CD4-positive, CD25-positive, alpha-beta regulatory T cell (primary cell): ENCODE results near the gene TACR1. TPM values are rescaled to one million over a fixed set of nuclear protein-coding genes. Genes with fewer than 3 reads are reported as not detected.

Experiments
- ATAC-seq, 2 donors: fragments of 150-1000 bp; cut with Tn5 transposase; one replicate each; pipeline ENCODE4 v1.10.0; 2021; ENCODE audit warnings: low read depth in 2 of 2, moderate number of reproducible peaks in 2 of 2, moderate library complexity in 1 of 2
- DNase-seq, 3 donors: peaks; one replicate each; pipeline versions ENCODE4 v3.0.0 to v3.0.0-alpha.2; 2012 to 2022; ENCODE audit warnings: mixed read lengths in 1 of 3
- H3K27ac ChIP-seq: one replicate; pipeline ENCODE4 v1.7.0; 2013; ENCODE audit warnings: mild to moderate bottlenecking, low read length; ENCODE audit not compliant: insufficient read depth, poor library complexity, severe bottlenecking
- H3K27me3 ChIP-seq: one replicate; pipeline ENCODE4 v1.7.0; 2013; ENCODE audit warnings: low read length; ENCODE audit not compliant: control insufficient read depth, insufficient read depth
- H3K36me3 ChIP-seq: one replicate; pipeline ENCODE4 v1.7.0; 2013; ENCODE audit warnings: mild to moderate bottlenecking, low read length, moderate library complexity; ENCODE audit not compliant: control insufficient read depth, insufficient read depth
- H3K4me1 ChIP-seq: 2 replicates; pipeline ENCODE4 v1.7.0; 2013; ENCODE audit warnings: mild to moderate bottlenecking, low read length; ENCODE audit not compliant: insufficient read depth, control insufficient read depth, poor library complexity, severe bottlenecking
- H3K4me3 ChIP-seq: one replicate; pipeline ENCODE4 v1.7.0; 2013; ENCODE audit warnings: low read depth, mild to moderate bottlenecking, low read length, moderate library complexity
- H3K9me3 ChIP-seq, 2 experiments: 1 replicate in 1 of 2; 2 replicates in 1 of 2; pipeline ENCODE4 v1.7.0; 2013; ENCODE audit warnings: low read length in 2 of 2, mild to moderate bottlenecking in 1 of 2, moderate library complexity in 1 of 2; ENCODE audit not compliant: control insufficient read depth in 2 of 2
- H3K27ac Mint-ChIP-seq, 3 donors: one replicate each; pipeline ENCODE4 v1.8.0; 2020 to 2022; ENCODE audit warnings: mild to moderate bottlenecking in 3 of 3, mixed read lengths in 3 of 3, moderate library complexity in 2 of 3
- H3K27me3 Mint-ChIP-seq: one replicate; pipeline ENCODE4 v1.8.0; 2022; ENCODE audit warnings: mild to moderate bottlenecking, mixed read lengths
- H3K36me3 Mint-ChIP-seq: one replicate; pipeline ENCODE4 v1.8.0; 2020; ENCODE audit warnings: mixed read lengths
- H3K4me1 Mint-ChIP-seq, 4 donors: one replicate each; pipeline ENCODE4 v1.8.0; 2020 to 2022; ENCODE audit warnings: mixed read lengths in 4 of 4, mild to moderate bottlenecking in 1 of 4
- H3K4me3 Mint-ChIP-seq, 4 donors: one replicate each; pipeline ENCODE4 v1.8.0; 2020 to 2022; ENCODE audit warnings: mild to moderate bottlenecking in 4 of 4, mixed read lengths in 4 of 4, moderate library complexity in 3 of 4
- H3K9me3 Mint-ChIP-seq, 7 donors: one replicate each; pipeline ENCODE4 v1.8.0; 2020 to 2022; ENCODE audit warnings: mixed read lengths in 7 of 7, mild to moderate bottlenecking in 3 of 7, moderate library complexity in 2 of 7
- polyA plus RNA-seq, 4 donors: library from polyadenylated mRNA; unstranded; fragments of 300-500 nt; fragmentation: Illumina TruSeq; gene quantifications; one replicate each; pipeline ENCODE4 v1.2.3, GENCODE V29; 2021
- total RNA-seq: library from RNA; stranded (reverse); gene quantifications from one replicate; pipeline ENCODE4 v1.2.3, GENCODE V29; 2022

The TACR1 gene
- total and polyA plus RNA-seq, 5 donors from 2014 or later = 0.09 TPM; not detected in 4

DNA sequence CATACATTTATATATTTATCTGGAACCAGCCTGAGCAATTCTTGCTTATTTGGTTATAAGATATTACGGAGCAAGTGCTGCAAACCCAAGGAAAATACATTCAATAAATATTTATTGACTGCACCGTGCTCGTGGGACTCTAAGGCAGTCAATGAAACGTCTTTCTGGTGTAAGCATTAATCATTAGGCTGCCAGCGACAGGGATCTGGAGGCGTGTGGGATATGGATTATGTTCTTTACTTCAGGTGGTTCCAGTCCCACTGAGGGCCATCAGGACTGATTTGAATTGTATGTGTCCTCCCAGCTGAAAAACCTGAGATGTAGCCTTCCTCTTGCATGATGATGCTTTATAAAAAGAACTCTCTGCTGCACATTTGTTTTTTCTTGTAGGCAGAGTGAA is 75.4 kb downstream of the TACR1 start:
- Histone ChIP-seq H3K9me3 (no peaks in the 10 kb centered on the region), H3K36me3 (no peaks in the 10 kb centered on the region), H3K27ac (no peak overlapping the region), H3K27me3 (no peaks in the 10 kb centered on the region), H3K4me3 (no peak overlapping the region), H3K4me1 (no peaks in the 10 kb centered on the region)
- ATAC-seq (no peak), DNase-seq (no peak)
- peaks cover 6% of the 10 kb centered on the region for H3K36me3 Mint-ChIP-seq
- H3K4me1 Mint-ChIP-seq = no peaks in the 10 kb centered on the region
- no peaks in the 10 kb centered on the region for H3K27me3 Mint-ChIP-seq
- peaks cover 0 to 2% (median 0%) of the 10 kb centered on the region in 7 donors for H3K9me3 Mint-ChIP-seq
- H3K4me3 Mint-ChIP-seq = no peak overlapping the region
- H3K27ac Mint-ChIP-seq = no peak overlapping the region

DNA sequence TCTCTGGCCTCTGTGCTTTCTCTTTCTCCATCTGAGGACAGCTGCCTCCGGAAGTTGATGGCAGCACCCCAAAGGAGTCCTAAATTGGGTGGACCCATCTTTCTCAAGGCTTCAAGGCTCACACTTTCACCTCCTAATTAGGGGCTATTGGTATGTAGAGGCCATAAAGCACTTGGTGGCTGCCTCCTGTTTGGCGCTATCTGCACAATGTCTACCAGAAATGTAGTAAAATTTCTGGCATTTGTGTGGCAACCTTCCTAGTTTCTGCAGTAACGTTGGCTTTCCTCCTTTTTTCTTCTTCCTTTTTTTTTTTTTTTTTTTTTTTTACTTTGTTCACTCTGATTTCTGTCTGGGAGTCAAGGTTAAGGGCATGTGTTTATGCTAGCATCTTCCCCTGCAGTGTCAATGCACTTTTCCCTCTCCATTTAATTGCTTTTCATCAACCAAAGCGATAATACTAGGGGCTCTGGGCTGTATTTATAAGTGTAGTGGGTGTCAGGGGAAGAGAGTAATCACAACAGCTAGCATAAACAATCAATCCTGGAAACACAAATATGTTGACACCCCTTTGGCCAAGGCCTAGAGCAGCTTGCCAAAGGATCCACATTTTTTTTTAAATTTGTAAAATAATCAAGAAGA is 86.0 kb downstream of the TACR1 start:
- Histone ChIP-seq H3K9me3 (no peaks in the 10 kb centered on the region), H3K27ac (no peak overlapping the region), H3K27me3 (no peaks in the 10 kb centered on the region), H3K36me3 (no peaks in the 10 kb centered on the region), H3K4me1 (no peaks in the 10 kb centered on the region), H3K4me3 (no peak overlapping the region)
- Mint-ChIP-seq H3K9me3 (no peaks in the 10 kb centered on the region), H3K4me1 (no peaks in the 10 kb centered on the region), H3K27me3 (peaks cover 6% of the 10 kb centered on the region), H3K36me3 (no peaks in the 10 kb centered on the region), H3K27ac (no peak overlapping the region), H3K4me3 (no peak overlapping the region)
- DNase-seq (no peak), ATAC-seq (no peak)

DNA sequence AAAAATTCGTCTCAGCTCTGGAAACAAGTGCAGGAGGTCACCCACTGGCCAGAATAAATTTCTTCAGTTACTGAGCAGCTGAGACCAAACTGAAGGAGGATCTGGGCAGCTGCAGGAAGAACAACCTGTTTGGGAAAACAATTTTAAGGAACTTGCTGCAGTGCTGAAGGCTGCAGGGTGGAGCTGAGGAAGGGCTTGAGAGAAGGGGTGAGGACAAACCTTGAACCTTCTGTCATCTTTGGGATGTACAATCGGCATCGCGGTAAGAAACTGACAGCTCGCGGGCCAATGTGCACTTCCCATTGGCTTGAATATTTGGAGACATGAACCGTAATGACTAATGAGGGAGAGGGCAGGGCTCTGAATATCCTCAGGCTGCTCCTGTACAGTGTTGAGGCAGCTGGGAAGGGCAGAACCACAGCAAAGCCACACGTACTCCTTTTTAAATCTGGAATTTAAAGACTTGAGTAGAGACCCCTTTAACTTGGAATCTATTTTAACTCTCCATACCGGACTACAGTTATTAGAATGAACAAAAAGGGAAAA is 90.3 kb downstream of the TACR1 start:
- DNase-seq (no peak), ATAC-seq (no peak)
- no peaks in the 10 kb centered on the region for H3K9me3 Mint-ChIP-seq
- no peaks in the 10 kb centered on the region for H3K4me1 Mint-ChIP-seq
- no peaks in the 10 kb centered on the region for H3K27me3 ChIP-seq
- H3K9me3 ChIP-seq = no peaks in the 10 kb centered on the region
- no peaks in the 10 kb centered on the region for H3K4me1 ChIP-seq
- H3K27ac Mint-ChIP-seq = no peak overlapping the region
- H3K4me3 Mint-ChIP-seq = no peak overlapping the region
- H3K36me3 ChIP-seq = no peaks in the 10 kb centered on the region
- peaks cover under 1% of the 10 kb centered on the region for H3K27me3 Mint-ChIP-seq
- no peak overlapping the region for H3K27ac ChIP-seq
- H3K36me3 Mint-ChIP-seq = no peaks in the 10 kb centered on the region
- H3K4me3 ChIP-seq = no peak overlapping the region

DNA sequence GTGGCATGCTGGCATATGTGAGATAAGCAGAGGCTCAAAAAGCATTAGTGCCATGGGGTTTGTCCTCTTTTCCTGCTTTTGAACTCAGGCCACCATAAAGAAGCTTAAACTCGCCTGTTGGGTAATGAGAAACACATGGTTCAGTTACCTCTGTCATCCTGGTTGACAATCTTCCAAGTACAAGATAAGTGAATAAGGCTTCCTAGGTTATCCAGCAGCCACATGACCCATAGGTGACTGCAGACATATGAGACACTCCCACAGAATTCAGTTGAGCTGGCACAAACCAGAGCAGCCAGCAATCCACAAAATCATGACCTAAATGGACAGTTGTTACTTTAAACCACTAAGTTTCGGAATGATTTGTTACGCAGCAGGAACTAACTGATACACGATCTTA is 97.3 kb downstream of the TACR1 start:
- Histone ChIP-seq H3K4me3 (no peak overlapping the region), H3K4me1 (no peaks in the 10 kb centered on the region), H3K9me3 (no peaks in the 10 kb centered on the region), H3K36me3 (no peaks in the 10 kb centered on the region), H3K27ac (no peak overlapping the region), H3K27me3 (no peaks in the 10 kb centered on the region)
- Mint-ChIP-seq H3K9me3 (peaks cover 0 to 5% (median 1%) of the 10 kb centered on the region in 7 donors), H3K4me3 (no peak overlapping the region), H3K4me1 (no peaks in the 10 kb centered on the region), H3K36me3 (peaks cover 12% of the 10 kb centered on the region), H3K27ac (no peak overlapping the region), H3K27me3 (peaks cover 5% of the 10 kb centered on the region)
- DNase-seq = no peak
- ATAC-seq = no peak

DNA sequence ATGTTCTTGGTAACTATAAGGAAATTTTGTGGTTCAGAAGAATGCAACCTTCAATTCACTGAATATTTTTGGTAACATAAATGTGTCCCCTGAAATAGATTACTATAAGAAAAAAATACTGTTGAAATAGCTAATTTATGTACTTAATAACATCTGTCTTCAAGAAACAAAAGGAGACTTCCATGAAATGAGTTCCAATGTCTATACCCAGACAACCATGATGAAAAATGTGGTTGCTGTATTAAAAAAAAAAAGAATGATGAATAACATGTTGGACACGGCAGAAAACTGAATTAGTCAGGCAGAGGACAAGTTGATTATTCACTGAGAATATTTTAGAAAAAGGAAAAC is 98.5 kb downstream of the TACR1 start:
- Mint-ChIP-seq H3K4me1 (no peaks in the 10 kb centered on the region), H3K27ac (no peak overlapping the region), H3K9me3 (peaks cover 0 to 5% (median 3%) of the 10 kb centered on the region in 7 donors), H3K27me3 (peaks cover 9% of the 10 kb centered on the region), H3K4me3 (no peak overlapping the region), H3K36me3 (peaks cover 17% of the 10 kb centered on the region)
- no peak overlapping the region for H3K27ac ChIP-seq
- no peak for ATAC-seq
- no peaks in the 10 kb centered on the region for H3K36me3 ChIP-seq
- H3K4me1 ChIP-seq = no peaks in the 10 kb centered on the region
- no peaks in the 10 kb centered on the region for H3K9me3 ChIP-seq
- no peaks in the 10 kb centered on the region for H3K27me3 ChIP-seq
- no peak overlapping the region for H3K4me3 ChIP-seq
- no peak for DNase-seq

DNA sequence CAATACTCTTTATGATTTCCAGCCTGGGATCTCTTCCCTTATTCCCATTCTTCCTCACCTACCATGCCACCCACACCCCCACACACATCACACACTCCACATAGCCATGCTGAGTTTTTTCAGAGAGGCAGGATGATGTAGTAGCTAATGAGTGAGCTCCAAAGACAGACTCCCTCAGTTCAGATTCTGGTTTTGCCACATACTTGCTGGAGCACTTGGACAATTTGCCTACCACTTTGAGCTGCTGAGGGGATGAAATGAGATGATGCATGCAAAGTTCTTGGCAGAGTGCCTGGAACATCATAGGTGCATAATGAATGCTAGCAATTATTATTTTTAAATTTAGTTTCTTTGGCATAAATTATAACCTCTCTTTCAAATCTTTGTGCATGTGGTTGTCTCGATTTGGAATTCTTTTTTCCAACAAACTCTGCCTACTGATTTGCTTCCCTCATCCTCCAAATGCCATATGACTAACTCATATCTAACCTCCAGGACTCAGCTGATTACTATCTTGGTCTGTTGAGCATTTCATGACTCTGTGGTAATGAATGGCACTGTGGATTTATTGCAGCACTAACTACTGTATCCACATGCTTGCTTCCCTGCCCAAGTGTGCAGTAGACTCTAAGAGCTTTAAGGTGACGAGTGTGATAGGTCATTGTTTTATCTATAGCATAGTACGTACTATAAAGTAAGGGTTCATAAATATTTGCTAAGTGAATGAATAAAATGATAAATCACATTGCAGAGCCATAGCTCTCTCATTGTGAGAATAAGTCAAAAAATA is 99.1 kb downstream of the TACR1 start:
- Mint-ChIP-seq H3K4me1 (no peaks in the 10 kb centered on the region), H3K4me3 (no peak overlapping the region), H3K36me3 (peaks cover 17% of the 10 kb centered on the region), H3K9me3 (peaks cover 0 to 5% (median 3%) of the 10 kb centered on the region in 7 donors), H3K27me3 (peaks cover 9% of the 10 kb centered on the region), H3K27ac (no peak overlapping the region)
- Histone ChIP-seq H3K27ac (no peak overlapping the region), H3K9me3 (no peaks in the 10 kb centered on the region), H3K36me3 (no peaks in the 10 kb centered on the region), H3K4me1 (no peaks in the 10 kb centered on the region), H3K27me3 (no peaks in the 10 kb centered on the region), H3K4me3 (no peak overlapping the region)
- ATAC-seq (no peak), DNase-seq (no peak)

DNA sequence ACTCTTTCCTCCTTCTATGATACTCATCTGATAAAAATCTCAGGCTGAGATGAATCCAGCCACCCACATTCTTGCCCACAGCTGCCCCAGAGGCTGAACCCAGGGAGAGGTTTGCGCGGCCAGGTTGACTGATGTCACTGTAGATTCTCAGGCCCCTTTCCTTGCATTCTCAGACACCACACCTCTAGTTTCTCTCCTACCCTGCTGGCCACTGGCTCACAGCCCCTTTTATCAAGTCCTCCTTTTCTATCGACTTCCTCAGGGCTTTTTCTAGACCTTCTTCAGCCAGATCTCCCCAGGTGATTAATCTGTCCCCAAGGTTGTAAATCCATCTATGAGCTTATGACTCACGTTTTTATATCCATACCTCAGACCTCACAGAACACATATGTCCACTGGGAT is 99.8 kb downstream of the TACR1 start:
- ATAC-seq = no peak

More for the DNA sequence above, 99.8 kb downstream of the TACR1 start:
- Histone ChIP-seq H3K4me1 (no peaks in the 10 kb centered on the region), H3K4me3 (no peak overlapping the region), H3K9me3 (no peaks in the 10 kb centered on the region), H3K27ac (no peak overlapping the region), H3K27me3 (no peaks in the 10 kb centered on the region), H3K36me3 (no peaks in the 10 kb centered on the region)
- no peaks in the 10 kb centered on the region for H3K4me1 Mint-ChIP-seq
- H3K27ac Mint-ChIP-seq = no peak overlapping the region
- peaks cover 17% of the 10 kb centered on the region for H3K36me3 Mint-ChIP-seq
- no peak for DNase-seq
- H3K4me3 Mint-ChIP-seq = no peak overlapping the region
- H3K27me3 Mint-ChIP-seq = peaks cover 9% of the 10 kb centered on the region
- H3K9me3 Mint-ChIP-seq = peaks cover 0 to 5% (median 3%) of the 10 kb centered on the region in 7 donors
